Glutamatergic neuron (in vitro differentiated cells): ENCODE data around the gene SLTM. TPM values are rescaled to one million over a fixed set of nuclear protein-coding genes. Genes with fewer than 3 reads are reported as not detected.
A peak's percentile ranks its signal among the peaks of the same experiment; 100 is the strongest.
"Not testable (repeated sequence)": the region's sequence is repeated elsewhere in the genome, so short reads cannot be mapped to it uniquely, and the experiment has no call there.

Experiments
- DNase-seq: peaks from one replicate; pipeline ENCODE4 v3.0.0; 2022
- H3K27ac Mint-ChIP-seq: one replicate; pipeline ENCODE4 v1.8.0; 2020; ENCODE audit warnings: mild to moderate bottlenecking, mixed read lengths, inconsistent platforms; ENCODE audit not compliant: unreplicated experiment
- H3K27me3 Mint-ChIP-seq: one replicate; pipeline ENCODE4 v1.8.0; 2020; ENCODE audit warnings: mild to moderate bottlenecking, moderate library complexity, mixed read lengths, inconsistent platforms; ENCODE audit not compliant: unreplicated experiment
- H3K36me3 Mint-ChIP-seq: one replicate; pipeline ENCODE4 v1.8.0; 2020; ENCODE audit warnings: mild to moderate bottlenecking, mixed read lengths, inconsistent platforms; ENCODE audit not compliant: unreplicated experiment
- H3K4me1 Mint-ChIP-seq: one replicate; pipeline ENCODE4 v1.8.0; 2020; ENCODE audit warnings: mild to moderate bottlenecking, low read depth, mixed read lengths, inconsistent platforms; ENCODE audit not compliant: unreplicated experiment
- H3K4me3 Mint-ChIP-seq: one replicate; pipeline ENCODE4 v1.8.0; 2020; ENCODE audit warnings: mild to moderate bottlenecking, mixed read lengths, inconsistent platforms; ENCODE audit not compliant: unreplicated experiment
- H3K9me3 Mint-ChIP-seq: one replicate; pipeline ENCODE4 v1.8.0; 2020; ENCODE audit warnings: mild to moderate bottlenecking, moderate library complexity, mixed read lengths, inconsistent platforms; ENCODE audit not compliant: unreplicated experiment
- total RNA-seq: library from RNA; stranded (reverse); fragmentation: NEBNext Ultra II Directional; extraction: Animal tissue kit (Norgen Biotek cat#: 25700); gene quantifications from one replicate; pipeline ENCODE4 v1.2.1, GENCODE V29; 2021; ENCODE audit not compliant: unreplicated experiment
- TF ChIP-seq, protein P1 (sequence below): fragments of 200-600 bp; sonication (generic); IDR thresholded peaks from one replicate; pipeline ENCODE4 v1.5.0; 2021; ENCODE audit not compliant: partially characterized antibody, unreplicated experiment

The SLTM gene
- total RNA-seq, 1 donor from 2014 or later, result 76.7 TPM

DNA sequence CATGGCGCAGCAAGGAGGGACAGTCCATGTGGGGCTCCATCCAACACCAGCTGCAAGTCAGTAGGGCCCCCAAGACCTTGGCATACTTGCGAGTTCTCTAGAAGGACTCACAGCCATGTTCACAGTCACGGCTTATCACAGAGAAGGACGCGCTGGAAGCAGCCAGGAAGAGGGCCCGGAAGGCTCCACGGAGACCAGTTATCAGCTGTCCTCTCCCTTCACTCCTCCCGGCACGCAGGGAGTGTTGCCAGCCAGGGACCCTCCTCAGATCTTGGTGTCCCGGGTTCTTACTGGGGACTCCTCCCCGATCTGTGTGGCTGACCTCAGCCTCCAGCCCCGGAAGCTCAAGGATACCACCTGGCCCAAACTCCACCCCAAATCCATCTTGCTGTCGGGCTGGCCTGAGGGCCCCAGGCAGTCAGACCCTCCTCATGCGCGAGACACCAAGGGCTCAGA, 68.0 kb downstream of the SLTM start:
- Mint-ChIP-seq H3K4me1 (peaks cover 3% of the 10 kb centered on the region), H3K4me3 (no peak overlapping the region), H3K36me3 (no peaks in the 10 kb centered on the region), H3K9me3 (peaks cover 6% of the 10 kb centered on the region), H3K27ac (no peak overlapping the region), H3K27me3 (peaks cover 9% of the 10 kb centered on the region)
- DNase-seq, result no peak
- TF ChIP-seq, protein P1, sequence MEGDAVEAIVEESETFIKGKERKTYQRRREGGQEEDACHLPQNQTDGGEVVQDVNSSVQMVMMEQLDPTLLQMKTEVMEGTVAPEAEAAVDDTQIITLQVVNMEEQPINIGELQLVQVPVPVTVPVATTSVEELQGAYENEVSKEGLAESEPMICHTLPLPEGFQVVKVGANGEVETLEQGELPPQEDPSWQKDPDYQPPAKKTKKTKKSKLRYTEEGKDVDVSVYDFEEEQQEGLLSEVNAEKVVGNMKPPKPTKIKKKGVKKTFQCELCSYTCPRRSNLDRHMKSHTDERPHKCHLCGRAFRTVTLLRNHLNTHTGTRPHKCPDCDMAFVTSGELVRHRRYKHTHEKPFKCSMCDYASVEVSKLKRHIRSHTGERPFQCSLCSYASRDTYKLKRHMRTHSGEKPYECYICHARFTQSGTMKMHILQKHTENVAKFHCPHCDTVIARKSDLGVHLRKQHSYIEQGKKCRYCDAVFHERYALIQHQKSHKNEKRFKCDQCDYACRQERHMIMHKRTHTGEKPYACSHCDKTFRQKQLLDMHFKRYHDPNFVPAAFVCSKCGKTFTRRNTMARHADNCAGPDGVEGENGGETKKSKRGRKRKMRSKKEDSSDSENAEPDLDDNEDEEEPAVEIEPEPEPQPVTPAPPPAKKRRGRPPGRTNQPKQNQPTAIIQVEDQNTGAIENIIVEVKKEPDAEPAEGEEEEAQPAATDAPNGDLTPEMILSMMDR, result no peak

DNA sequence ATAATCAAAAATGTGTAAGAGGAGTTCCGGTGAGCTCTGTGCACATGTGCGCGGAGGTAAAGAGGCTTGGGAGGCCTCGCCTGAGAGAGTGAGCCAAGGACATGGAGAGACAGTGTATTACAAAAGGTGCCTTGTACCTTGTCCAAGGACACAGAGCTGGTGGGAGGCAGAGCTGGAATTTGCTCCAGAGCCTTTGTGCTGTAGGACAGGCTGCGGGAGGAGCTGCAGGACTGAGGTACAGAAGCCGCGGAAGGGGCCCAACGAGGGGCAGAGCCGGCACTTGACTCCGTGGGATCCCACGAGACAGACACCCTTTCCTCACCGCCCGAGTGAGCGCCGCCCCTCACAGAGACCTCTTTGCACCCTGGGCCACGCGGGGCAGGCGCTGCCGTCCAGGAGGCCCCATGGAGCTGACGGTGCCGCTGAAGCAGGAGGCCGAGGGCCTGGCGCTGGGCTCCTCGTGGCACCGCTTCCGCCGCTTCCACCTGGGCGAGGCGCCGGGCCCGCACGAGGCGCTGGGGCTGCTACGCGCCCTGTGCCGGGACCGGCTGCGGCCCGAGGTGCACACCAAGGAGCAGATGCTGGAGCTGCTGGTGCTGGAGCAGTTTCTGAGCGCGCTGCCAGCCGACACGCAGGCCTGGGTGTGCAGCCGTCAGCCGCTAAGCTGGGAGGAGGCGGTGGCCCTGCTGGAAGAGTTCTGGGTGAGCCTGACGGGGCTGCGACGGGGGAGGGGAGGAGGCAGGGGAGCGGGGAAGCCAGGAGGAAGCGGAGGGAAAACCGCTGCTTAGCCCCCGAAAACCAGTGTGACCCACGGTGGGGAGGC, 68.7 kb downstream of the SLTM start:
- H3K27me3 Mint-ChIP-seq, result peaks cover 9% of the 10 kb centered on the region
- TF ChIP-seq, protein P1, result no peak
- DNase-seq, result peak; percentile 52
- peaks cover 6% of the 10 kb centered on the region for H3K9me3 Mint-ChIP-seq
- H3K27ac Mint-ChIP-seq, result peak overlapping the region; percentile 72
- no peaks in the 10 kb centered on the region for H3K36me3 Mint-ChIP-seq
- peak overlapping the region; percentile 73 for H3K4me3 Mint-ChIP-seq
- peaks cover 3% of the 10 kb centered on the region for H3K4me1 Mint-ChIP-seq

DNA sequence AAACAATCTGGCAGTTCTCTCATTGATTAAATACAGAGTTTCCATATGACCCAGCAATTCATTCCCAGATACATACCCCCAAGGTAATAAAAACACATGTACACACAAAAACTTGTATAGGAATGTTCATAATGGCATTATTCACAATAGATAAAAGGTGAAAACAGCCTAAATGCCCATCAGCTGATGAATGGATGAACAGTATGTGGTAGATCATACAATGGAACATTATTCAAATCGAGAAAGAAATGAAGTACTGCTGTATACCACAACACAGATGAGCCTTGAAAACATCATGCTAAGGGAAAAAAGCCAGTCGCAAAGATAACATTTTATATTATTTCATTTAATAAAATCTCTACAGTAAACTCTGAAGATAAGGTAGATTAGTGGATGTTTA, 71.2 kb downstream of the SLTM start:
- H3K4me3 Mint-ChIP-seq, result no peak overlapping the region
- H3K9me3 Mint-ChIP-seq, result peaks cover 4% of the 10 kb centered on the region
- H3K36me3 Mint-ChIP-seq, result no peaks in the 10 kb centered on the region
- H3K27me3 Mint-ChIP-seq, result peaks cover 8% of the 10 kb centered on the region
- H3K4me1 Mint-ChIP-seq, result peaks cover 2% of the 10 kb centered on the region
- TF ChIP-seq, protein P1, result no peak
- no peak for DNase-seq
- H3K27ac Mint-ChIP-seq, result no peak overlapping the region

DNA sequence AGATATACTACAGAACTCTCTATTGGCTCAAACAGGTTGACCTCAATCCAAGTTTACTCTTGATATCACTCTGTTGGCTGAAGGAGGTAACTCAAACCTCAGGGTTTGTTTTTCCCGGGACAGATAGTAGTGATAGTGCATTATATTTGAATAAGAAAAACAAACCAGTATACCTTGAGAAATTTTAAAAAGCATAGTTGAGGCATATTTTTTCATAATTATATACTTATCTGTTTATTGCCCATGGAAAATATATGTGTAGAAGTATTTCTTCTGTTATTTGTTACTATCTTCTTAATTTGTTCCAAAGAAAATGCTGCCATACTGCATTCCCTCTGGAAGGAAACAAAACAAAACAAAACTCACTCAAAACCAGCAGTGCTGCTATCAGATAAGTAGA, 76.9 kb downstream of the SLTM start:
- not testable (repeated sequence) for H3K27me3 Mint-ChIP-seq, H3K36me3 Mint-ChIP-seq, H3K27ac Mint-ChIP-seq, H3K4me1 Mint-ChIP-seq, DNase-seq, H3K4me3 Mint-ChIP-seq, H3K9me3 Mint-ChIP-seq

DNA sequence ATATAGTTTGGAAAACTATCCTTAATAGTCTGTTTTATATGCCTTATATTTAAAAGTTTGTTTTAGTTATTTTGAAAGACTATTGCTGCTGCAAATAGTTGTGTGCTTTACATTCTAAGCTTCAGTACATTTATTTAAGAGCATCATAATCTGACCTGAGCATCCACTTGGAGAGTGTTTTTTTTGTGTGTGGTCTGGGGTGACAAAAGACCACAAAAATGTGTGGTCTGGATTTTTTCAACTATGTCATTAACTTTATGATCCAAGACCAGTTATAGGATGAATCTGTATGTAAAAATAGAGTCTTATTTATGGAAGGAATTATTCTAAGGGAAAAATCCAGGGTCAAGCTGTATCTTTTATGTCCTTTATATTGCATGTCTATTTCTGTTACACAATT, 77.4 kb downstream of the SLTM start:
- DNase-seq, result no peak
- peaks cover 4% of the 10 kb centered on the region for H3K4me1 Mint-ChIP-seq
- TF ChIP-seq, protein P1, result no peak
- H3K4me3 Mint-ChIP-seq, result no peak overlapping the region
- H3K27me3 Mint-ChIP-seq, result no peaks in the 10 kb centered on the region
- no peak overlapping the region for H3K27ac Mint-ChIP-seq
- no peaks in the 10 kb centered on the region for H3K9me3 Mint-ChIP-seq
- no peaks in the 10 kb centered on the region for H3K36me3 Mint-ChIP-seq
